HG03442 (cell line): ENCODE results near the gene PACRG.

Experiments used
- ATAC-seq: cut with Tn5 transposase; IDR thresholded peaks from one replicate; pipeline ENCODE4 v1.9.1; 2021; ENCODE audit warnings: mild to moderate bottlenecking, moderate library complexity; ENCODE audit not compliant: unreplicated experiment

Gene PACRG

DNA sequence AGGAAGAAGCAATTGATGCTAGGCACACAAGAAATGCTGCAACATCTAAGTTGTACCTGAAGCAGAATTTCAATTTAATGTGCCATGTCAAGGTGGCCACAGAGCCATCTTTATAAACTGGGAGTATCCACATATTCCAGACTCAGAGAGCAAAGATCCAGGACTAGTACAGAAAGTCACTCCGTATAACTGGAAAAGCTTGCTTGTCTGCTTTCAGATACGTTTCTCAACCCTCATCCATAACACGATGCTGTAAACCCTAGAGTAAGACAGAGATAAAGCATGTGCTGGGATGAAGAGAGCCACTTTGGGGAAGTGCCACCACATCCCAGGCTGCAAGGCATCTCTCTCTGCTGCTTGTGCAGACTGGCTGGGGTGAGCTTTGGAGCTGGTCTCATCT is 134.7 kb downstream of the PACRG start:
- ATAC-seq = no peak

DNA sequence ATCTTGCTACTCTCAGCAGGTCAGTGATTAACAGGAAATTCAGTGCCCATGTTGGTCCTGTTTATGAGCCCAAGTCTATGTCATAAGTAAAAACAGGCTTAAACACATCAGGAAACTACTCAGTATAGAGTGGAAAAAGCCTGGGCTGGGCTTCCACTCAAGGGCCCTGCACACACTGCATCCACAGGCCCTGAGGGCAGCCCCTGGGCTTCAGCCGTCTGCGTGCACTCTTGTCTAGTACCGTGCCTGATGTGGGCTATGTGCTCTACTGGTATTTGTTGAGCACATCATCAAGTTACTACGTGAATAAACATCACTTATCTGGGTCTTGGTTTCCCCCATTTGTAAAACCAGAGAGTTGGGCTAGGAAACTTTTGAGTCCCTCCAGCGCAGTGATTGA is 135.2 kb downstream of the PACRG start:
- ATAC-seq = no peak

DNA sequence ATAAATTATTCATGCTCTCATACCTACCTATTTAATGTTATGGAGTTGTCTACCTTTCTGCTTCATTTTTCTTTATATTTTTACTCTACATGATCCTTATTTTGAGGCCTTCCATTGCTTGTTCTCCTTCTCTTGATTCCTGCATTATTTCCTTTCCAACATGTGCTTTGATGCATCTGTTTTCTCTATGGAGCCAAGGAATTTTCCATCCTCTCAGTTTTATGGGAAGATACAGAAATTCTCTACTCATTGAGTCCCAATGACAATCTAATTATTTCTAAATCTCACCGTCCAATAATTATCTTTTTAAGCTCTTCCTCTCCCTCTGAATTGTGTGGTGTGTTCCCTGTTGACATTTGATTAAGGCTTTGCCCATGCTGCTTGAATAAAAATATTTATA is 136.0 kb downstream of the PACRG start:
- ATAC-seq = no peak

DNA sequence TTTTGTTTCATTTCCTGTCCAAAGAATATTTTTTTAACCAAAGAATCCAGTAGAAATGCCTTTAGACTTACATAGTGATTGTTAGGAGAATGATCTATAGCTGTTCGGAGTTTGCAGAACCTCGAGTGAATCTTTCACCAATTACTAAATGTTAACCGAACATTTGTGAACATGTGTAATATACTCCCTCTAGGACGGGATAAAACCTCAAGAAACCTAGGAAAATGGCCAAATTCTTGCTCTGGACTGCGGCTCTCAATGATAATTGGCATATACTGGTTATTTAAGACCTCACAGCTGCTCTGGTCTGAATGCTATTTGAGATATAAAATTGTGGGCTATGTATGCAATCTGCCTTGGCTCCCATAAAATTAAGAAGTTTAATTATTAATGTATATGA is 137.1 kb downstream of the PACRG start:
- no peak for ATAC-seq

DNA sequence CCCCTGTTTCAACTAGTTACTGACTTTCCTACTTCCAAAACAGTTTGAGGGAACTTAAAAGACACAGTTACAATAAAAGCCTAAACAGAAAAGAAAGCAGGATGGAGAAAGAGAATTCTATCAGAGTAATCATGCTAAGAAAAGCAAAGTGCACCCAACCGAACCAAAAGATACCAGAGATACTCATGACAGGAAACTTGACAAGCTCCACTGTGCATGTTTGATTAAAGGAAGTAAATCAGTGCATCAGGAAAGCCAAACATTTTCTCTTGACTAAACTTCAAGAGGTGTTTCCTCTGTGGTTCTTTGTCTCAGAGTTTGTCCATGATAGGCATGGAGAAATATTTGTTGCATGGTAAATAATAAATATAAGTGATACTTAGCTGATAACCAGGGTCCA is 138.9 kb downstream of the PACRG start:
- ATAC-seq = no peak

DNA sequence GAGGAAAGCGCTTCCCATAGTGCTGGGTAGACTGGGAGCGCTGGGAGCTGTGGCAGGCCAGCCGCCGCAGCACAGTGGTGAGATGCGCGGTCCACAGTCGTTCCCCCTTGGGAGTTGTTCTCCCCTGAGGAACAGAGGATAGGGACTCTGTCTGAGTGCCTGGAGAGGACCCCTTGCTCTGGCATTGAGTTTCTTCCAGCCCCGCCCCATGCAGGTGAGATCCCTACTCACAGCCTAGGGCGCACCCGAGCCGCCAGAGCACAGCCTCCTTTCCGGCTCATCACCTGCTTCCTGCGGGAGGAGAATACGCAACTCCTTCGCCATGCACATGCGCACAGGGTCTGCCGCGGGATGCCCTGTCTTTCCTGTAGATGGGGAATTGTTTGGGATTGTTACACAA is 140.6 kb downstream of the PACRG start:
- no peak for ATAC-seq

DNA sequence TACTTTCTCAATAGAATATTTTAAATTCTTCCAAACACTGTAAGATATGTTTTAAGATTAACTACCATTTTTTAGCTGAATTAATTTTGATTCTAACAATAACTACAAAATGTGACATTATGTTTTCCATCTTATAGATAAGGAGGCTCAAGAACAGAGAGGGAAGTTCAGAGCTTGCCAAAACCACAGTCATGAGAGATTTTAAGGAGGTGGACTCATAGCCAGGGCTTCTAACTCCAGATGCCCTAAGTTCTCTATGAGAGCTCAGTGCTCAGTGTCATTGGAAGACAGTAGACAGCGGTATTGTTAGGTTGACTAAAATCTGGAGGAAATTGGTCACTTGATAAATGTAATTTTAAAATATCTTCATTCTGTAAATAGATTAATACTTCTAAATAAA is 144.2 kb downstream of the PACRG start:
- ATAC-seq = no peak

DNA sequence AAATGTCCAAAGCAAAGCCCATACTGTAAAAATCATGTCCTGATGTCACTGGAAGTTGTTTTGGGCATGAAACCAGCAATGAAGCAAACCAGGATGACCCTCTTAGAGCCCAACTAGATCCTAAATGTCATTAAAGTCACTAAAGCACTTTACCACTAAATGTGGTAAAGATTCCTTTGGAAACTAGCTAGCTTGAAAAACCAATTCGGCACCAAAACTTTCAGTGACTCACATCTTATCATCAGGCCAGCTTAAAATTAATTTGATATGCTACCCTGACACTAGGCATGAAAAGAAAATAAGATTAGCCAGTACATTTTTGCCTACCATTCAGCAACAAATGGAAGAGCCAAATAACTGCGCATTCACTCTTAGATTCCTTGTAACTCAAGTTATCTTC is 145.8 kb downstream of the PACRG start:
- no peak for ATAC-seq

DNA sequence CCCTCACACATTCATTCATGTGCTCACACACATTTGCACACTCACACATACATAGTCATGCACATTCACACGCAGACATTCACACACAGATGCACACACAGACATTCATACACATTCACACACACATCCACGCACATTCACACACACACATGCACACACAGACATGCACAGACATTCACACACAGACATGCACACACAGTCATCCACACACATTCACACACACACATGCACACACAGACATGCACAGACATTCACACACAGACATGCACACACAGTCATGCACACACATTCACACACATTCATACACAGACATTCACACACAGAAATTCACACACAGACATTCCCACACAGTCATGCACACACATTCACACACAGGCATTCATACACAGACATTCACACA is 147.3 kb downstream of the PACRG start:
- ATAC-seq = no peak

DNA sequence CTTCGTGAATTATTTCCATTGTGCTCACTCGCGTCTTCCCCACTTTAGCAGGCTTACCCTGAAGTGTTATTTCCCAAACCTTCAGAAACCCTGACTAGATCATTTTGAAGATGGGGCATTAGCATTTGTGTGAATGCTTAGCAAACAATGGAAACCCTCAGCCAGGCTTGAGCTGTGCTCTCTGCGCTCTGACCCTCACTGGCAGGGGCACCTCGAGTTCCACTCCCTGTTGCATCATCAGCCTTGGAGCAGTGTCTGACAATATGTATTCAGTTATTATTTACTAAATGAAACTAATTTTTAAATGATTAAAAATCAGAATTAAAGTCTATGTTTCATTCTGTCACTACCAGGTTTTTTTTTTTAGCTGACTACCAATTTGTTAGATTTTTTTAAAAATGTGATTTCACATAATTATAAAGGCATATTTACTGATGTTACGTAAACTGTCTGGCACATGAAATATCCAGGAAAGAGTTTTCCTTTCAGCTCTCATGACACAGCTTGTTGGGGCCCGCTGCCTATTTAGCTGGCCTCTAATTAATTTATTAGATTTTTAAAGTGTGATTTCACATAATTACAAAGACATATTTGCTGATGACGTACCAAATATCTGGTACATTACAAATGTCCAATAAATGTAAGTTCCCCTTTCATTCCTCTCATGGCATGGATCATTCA is 155.2 kb downstream of the PACRG start:
- ATAC-seq = no peak

DNA sequence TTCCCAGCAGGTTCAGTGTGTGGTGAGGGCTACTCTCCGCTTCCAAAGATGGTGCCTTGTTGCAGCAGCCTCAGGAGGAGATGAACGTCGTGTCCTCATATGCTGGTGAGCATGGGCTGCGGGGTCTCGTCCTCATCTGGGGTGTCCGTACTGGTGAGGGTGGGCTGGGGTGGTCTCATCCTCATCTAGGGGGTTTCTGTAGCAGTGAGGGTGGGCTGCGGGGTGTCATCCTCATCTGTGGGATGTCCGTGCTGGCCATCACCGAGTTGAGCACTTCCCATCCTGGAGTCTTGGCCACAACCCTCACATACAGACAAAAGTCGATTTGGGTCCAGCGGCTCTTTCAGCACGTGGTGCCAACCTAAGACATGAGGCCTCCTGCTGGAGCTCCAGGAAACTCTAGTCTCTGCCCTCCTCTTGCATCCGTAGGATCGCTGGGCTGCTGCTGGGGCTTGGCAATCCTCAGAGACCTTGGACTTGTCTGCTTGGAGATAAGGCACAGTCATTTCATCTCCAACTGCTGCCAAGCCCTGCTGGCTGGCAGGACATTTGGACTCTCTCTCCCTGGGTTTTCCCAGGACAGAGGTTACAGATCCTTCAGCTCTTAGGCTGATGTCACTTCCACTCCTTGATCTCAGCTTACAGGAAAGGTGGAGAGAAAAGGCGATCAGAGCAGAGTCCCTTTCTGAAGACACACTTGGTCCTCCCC is 160.4 kb downstream of the PACRG start:
- ATAC-seq = no peak

DNA sequence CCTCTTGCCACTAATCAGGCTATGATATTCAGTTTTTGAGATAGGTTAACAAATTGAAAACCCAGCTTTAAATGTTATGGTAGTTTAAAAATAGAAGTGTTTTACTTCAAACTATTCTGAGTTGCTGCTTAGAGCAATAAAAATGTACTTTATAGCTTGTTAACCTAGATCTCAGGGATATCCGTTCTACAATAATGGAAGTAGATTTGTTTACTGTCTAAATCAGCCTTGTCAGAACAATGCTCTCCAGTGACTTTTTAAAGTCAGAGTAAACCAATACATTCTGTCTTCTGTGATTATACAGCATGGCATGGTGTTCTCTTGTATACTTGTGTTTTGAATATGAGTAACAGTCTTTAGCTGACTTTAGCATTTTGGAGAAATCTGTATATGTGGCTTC is 161.5 kb downstream of the PACRG start:
- ATAC-seq = no peak

DNA sequence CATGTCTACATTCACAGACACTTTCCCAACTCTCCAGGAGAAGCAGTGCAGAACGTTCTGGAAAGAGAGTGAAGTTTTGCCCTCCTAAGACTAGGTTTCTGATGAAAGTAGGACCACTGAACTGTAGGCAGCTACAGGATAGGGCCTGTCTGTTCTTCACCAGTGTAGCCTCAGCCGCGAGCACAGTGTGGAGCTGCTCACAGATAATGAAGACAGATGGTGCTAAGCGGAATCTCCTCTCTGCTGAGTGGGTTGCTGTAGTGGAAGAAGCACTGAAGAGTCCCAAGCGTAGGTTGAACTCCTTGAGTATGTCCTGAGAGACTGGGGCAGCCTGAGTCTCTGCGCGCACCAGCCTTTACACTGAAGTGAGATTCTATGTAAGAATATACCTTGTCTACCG is 170.2 kb downstream of the PACRG start:
- no peak for ATAC-seq

DNA sequence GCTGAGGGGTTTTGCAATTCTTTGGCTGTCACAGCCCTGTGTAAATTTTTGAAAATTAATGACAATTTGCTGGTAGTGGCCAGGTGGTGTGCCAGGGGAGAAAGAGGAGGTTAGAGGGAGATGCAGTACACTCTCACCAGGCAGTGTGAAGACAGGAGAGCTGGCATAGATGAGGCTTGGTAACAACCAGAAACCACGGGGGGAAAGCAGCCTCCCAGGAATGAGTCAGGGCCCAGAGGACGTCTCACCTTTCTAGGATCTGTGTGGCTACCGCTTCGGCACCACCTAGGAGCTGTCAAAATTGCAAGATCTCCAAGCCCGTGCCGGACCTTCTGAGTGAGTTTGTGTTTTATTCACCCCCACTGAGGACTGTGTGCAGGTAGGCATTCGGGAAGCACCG is 171.4 kb downstream of the PACRG start:
- no peak for ATAC-seq

DNA sequence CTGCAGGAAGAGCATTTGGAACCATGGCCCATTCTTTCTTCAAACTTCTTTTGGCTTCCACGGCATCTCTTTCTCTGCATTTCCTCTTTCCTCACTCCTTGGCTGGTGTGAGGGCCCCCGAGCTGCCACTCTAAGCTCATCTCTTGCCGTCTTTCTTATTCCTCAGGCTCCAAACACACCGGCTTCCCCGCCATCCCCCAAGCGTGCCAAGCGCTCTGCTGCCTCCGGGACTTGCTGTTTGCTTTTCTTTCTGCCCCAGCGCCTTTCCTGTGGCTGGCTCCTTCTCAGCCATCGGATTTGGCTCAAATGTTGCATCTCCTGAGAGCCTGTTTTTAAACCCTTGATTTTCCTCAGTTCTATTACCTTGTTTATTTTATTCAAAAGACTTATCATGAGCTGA is 172.7 kb downstream of the PACRG start:
- ATAC-seq = no peak

DNA sequence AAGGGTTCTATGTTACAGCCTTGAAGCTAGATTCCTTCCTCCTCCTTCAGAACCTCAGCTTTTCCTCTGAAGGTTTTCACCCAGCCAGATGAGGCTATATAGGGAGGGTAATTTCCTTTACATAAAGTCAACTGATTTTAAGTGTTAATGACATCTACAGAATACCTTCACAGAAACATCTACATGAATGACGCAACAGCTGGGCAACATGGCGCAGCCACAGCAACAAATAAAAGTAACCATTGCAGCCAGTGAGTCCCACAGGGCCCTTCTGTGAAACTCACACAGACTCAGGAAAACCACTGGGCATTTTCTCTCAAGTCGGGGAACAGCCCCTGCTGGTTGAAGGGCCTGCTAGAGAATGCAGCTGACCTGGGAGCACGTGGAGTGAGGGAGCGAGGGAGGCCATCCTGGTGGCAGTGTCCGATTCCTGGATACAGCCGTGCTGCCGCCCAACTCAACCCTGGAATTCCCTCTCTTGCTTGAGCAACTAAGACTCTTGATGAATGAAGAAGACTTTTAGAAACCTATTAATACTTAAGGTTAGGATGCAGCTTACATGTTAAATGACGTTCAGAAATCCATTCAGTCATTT is 176.4 kb downstream of the PACRG start:
- no peak for ATAC-seq

DNA sequence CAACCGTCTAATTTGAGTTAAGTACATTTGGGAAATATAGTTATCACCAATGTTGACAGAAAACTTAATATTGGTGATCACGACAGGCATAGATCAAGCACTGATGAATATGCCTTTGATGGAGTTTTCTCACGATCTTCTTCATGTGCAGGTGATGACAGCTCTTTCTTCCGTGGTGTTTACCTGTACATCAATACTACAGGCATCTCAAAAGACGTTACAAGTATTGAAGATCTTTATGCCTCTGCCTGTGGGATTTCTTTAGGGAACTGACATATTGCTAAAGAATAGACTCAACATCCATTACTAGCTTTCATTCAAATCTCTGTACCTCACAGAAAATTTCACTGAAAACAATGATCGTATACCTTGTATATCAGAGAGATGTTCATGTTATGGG is 178.7 kb downstream of the PACRG start:
- ATAC-seq = no peak

DNA sequence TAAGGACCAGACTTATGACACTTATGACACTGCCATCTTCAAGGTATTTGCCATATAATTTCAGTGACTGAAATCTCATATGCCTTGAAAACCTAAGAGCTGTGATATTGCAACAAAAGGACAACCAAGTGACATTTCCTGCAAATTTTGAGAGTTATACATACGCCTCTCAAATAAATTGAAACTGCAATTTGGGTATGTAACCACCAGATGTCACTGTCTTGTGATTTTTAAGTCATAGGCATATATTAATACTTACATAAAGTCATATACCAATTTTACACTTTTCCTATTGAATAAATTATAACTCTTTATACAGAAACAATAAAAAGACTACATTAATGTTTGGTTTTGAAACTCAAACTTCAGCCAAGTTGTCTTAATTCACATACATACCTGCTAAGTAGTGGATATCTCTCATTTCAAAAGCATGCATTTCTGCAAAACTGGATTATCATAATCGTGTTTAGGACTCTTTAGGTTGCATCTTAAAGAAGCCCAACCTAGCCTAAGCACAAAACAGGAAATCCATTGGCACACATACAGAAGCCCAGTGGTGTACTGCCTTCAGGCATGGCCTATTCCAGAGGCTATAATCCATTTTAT is 180.2 kb downstream of the PACRG start:
- no peak for ATAC-seq

DNA sequence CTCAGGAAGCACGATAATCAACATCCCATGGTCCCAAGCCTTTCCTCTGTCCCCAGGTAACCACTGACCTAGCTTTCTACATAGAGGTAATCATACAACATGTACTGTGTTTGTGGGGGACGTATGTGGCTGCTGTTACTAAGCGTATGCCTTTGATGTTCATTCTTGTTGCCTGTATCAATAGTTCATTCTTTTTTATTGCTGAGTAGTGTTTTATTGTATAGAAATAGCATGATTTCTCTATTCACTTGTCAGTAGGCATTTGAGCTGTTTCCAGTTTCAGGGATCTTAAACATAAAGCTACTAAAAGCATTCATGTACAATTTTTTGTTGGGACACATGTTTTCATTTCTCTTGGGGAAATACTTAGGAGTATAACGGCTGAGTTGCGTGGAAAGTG is 185.4 kb downstream of the PACRG start:
- no peak for ATAC-seq

DNA sequence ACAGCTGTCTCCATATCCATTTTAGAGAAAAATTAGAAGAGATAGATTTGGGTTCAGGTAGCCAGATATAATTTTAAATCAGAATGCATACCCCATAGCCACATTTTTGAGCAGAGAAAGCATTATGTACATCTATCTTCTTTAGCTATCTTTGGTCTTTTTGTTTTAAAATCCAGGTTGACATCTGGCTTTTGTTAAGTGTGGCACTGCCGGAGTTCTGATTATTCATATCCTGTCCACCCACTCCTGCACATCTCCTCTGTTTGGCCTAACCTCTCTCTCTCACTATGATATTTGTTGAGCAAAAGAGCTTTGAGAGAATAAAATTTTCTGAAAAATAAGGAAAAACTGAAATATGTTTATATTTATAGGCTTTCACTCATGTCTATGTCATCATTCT is 189.7 kb downstream of the PACRG start:
- no peak for ATAC-seq

DNA sequence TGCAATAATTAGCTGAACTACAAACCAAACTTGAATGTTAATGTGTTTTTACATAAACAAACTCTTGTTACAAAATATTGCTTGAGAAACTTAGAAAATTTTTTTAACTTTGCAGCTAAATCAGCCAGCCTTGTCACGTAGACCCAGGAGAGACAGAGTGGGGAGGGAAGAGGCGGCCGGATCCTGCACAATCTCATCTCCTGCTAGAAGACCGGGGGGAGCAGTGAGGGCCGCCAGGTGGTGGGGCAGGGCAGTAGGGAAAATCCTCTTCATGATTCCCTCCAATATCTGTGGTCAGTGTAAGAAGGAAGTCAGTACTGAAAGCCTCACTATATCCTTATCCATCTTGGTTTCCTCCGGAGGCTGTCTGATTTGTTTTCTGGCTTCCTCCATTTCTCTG is 193.3 kb downstream of the PACRG start:
- ATAC-seq = no peak

DNA sequence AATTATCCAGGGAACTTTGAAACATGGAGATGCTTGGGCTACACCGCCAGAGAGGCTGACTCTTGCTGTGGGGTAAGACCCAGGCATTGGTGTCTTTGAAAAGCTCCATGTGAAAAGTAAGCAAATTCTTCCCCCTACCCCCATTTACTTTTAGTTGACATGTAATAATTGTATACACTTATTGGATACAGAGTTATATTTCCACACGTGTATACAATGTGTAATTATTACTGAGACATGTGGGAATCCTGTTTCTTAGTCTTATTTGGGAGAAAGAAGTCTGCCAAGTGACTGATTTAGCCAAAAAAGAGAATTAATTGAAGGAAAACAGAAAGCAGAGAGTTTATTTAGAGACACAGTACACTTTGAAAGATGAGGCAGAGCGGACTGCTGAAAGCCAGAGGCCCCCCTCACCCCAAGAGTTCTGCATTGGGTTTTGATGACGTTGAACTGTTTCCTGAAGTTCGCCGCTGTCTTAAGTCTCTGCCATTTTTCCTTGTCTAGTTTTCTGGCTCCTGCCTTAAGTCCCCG is 193.8 kb downstream of the PACRG start:
- no peak for ATAC-seq
